PC-3 (cell line): Measurements from ENCODE around the gene USHBP1.

Experiments
- EZH2 ChIP-seq: fragments of 300-600 bp; sonication (generic); IDR thresholded peaks from one replicate; pipeline ENCODE4 v1.6.1; 2017; ENCODE audit warnings: antibody characterized with exemption, mild to moderate bottlenecking, low read length; ENCODE audit not compliant: unreplicated experiment
- EZH2phosphoT487 ChIP-seq: fragments of 300-600 bp; sonication (generic); IDR thresholded peaks from 2 replicates; pipeline ENCODE4 v1.6.1; 2018; ENCODE audit warnings: mild to moderate bottlenecking, antibody characterized with exemption, low read length, borderline replicate concordance
- TF ChIP-seq, protein P1 (sequence below): fragments of 300-600 bp; sonication (generic); conservative IDR thresholded peaks from 2 replicates; pipeline ENCODE4 v1.5.1; 2017; ENCODE audit warnings: antibody characterized with exemption, low read depth, mild to moderate bottlenecking, low read length

DNA sequence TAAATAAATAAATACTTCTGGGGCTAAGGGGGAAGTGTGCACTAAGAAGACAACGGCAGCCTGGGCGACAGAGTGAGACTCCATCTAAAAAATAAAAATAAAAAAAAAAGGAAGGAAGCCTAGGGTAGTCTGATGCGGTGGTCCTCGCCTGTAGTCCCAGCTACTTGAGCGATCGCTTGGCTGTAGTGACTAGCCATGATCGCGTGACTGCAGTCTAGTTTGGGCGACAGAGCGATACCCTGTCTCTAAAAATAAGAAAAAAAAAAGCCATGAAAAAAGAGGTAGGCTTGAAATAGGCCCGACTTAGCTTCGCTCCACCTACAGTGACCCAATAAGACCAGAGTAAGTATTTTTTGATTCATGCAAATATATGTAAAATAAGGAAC, 2.0 kb upstream of the USHBP1 start:
- TF ChIP-seq EZH2: no peak
- TF ChIP-seq, protein P1, sequence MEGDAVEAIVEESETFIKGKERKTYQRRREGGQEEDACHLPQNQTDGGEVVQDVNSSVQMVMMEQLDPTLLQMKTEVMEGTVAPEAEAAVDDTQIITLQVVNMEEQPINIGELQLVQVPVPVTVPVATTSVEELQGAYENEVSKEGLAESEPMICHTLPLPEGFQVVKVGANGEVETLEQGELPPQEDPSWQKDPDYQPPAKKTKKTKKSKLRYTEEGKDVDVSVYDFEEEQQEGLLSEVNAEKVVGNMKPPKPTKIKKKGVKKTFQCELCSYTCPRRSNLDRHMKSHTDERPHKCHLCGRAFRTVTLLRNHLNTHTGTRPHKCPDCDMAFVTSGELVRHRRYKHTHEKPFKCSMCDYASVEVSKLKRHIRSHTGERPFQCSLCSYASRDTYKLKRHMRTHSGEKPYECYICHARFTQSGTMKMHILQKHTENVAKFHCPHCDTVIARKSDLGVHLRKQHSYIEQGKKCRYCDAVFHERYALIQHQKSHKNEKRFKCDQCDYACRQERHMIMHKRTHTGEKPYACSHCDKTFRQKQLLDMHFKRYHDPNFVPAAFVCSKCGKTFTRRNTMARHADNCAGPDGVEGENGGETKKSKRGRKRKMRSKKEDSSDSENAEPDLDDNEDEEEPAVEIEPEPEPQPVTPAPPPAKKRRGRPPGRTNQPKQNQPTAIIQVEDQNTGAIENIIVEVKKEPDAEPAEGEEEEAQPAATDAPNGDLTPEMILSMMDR: no peak
- TF ChIP-seq EZH2phosphoT487: no peak
